Activated naive CD4-positive, alpha-beta T cell treated with anti-CD3 and anti-CD28 coated beads, Interleukin-2, amount 50 U/mL, for 24 hours (primary cell): ENCODE measurements around the gene ATG5.
"Not testable (repeated sequence)": the region's sequence is repeated elsewhere in the genome, so short reads cannot be mapped to it uniquely, and the experiment has no call there.

Source experiments
- H3K27ac Mint-ChIP-seq: one replicate; pipeline ENCODE4 v1.8.0; 2021; ENCODE audit warnings: mild to moderate bottlenecking, mixed read lengths
- H3K27me3 Mint-ChIP-seq: one replicate; pipeline ENCODE4 v1.8.0; 2021; ENCODE audit warnings: mixed read lengths
- H3K36me3 Mint-ChIP-seq: one replicate; pipeline ENCODE4 v1.8.0; 2021; ENCODE audit warnings: mixed read lengths
- H3K4me1 Mint-ChIP-seq: one replicate; pipeline ENCODE4 v1.8.0; 2021; ENCODE audit warnings: mixed read lengths
- H3K4me3 Mint-ChIP-seq: one replicate; pipeline ENCODE4 v1.8.0; 2021; ENCODE audit warnings: mild to moderate bottlenecking, mixed read lengths
- H3K9me3 Mint-ChIP-seq: one replicate; pipeline ENCODE4 v1.8.0; 2021; ENCODE audit warnings: mixed read lengths

ATG5 gene

DNA sequence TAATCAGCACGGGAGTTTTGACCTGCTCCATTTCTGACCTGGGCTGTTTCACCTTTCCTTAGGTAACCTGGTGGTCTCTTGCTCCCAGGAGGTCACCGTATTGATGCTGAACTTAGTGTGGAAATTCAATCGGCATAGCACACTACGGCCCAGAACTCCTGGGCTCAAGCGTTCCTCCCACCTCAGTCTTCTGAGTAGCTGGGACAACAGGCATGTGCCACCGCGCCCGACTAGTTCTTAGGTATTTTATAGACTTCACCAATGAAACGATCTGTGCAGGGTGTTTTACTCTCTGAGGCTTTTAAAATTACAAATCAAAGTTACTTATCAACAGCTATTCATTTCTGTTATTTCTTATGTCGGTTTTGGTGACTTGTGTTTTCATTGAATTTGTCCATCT lies 42.1 kb downstream of the ATG5 start:
- Mint-ChIP-seq H3K4me3 (no peak overlapping the region), H3K9me3 (no peaks in the 10 kb centered on the region), H3K36me3 (peaks cover 22% of the 10 kb centered on the region), H3K27ac (no peak overlapping the region), H3K27me3 (no peaks in the 10 kb centered on the region), H3K4me1 (peaks cover 56% of the 10 kb centered on the region)

DNA sequence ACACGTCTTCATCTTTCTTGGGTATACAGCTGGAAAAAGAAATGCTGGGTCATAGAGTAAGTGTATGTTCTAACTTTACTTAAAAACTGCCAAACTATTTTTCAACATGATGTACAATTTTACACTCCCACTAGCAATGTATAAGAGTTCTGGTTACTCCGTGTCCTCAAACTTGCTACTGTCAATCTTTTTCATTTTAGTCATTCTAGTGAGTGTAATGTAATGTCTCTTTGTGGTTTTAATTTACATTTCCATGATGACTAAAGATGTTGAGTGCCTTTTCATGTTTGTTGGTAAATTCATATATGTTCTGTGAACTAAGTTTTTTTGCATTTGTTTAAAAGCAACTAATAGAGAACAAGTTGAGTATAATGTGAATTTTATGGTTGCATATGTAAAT lies 43.9 kb downstream of the ATG5 start:
- H3K4me1 Mint-ChIP-seq: peaks cover 51% of the 10 kb centered on the region
- no peaks in the 10 kb centered on the region for H3K27me3 Mint-ChIP-seq
- H3K9me3 Mint-ChIP-seq: no peaks in the 10 kb centered on the region
- no peak overlapping the region for H3K4me3 Mint-ChIP-seq
- peaks cover 26% of the 10 kb centered on the region for H3K36me3 Mint-ChIP-seq
- H3K27ac Mint-ChIP-seq: no peak overlapping the region

DNA sequence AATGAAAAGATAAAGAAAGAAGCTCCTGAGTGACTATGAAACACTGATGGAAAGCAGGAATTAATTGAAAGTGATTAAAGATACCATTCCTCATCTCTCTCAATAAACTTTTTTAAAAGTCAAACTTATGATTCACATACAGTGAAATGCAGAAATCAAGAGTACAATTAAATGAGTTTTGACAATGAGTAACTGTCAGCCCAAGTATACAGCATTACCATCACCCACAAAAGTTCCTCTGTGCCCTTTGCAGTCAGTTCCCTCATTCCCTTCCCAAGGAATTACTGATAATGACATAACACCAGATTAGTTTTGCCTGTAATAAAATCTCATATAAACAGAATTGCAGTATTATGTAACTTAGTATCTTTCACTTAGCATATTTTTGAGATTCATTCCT lies 44.5 kb downstream of the ATG5 start:
- H3K36me3 Mint-ChIP-seq: peaks cover 27% of the 10 kb centered on the region
- no peaks in the 10 kb centered on the region for H3K27me3 Mint-ChIP-seq
- H3K4me3 Mint-ChIP-seq: no peak overlapping the region
- peaks cover 51% of the 10 kb centered on the region for H3K4me1 Mint-ChIP-seq
- no peaks in the 10 kb centered on the region for H3K9me3 Mint-ChIP-seq
- no peak overlapping the region for H3K27ac Mint-ChIP-seq

DNA sequence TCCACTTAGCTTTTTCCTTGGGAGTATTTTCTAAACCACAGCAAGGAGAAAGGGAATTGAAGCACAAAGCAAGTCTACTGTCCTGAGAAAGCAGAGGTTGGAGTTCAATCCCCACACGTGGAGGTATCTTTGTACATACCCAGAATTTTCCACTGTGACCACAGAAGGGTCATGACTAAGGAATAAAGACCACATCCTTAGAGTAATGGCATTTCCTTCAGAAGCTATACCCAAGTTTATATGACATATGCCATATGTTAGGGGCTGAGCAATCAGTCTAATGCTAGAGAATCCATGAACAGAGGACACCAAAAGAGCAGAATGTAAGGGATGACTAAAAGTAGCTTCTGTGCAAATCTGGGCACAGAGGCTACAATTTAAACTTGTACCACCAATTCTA lies 46.4 kb downstream of the ATG5 start:
- H3K4me3 Mint-ChIP-seq: no peak overlapping the region
- no peaks in the 10 kb centered on the region for H3K9me3 Mint-ChIP-seq
- H3K36me3 Mint-ChIP-seq: peaks cover 20% of the 10 kb centered on the region
- no peaks in the 10 kb centered on the region for H3K27me3 Mint-ChIP-seq
- H3K4me1 Mint-ChIP-seq: peaks cover 50% of the 10 kb centered on the region
- no peak overlapping the region for H3K27ac Mint-ChIP-seq

DNA sequence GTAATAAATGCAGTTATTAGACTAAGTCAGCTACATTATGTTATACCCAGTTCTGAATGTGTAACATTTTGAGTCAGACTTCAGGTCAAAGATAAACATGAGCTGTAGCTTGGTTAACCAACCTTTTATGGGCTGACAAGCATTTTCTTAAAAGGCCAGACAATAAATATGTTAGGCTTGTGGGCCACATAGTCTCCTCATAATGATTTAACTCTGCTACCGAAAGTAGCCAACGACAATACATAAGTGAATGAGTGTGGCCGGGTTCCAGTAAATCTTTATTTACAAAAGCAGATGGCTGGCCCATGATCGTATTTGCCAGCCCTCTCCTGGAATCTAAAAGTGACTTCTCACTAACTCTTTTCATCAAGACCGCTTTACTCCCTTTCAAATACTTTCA lies 49.9 kb downstream of the ATG5 start:
- H3K4me3 Mint-ChIP-seq: no peak overlapping the region
- no peaks in the 10 kb centered on the region for H3K9me3 Mint-ChIP-seq
- H3K36me3 Mint-ChIP-seq: peaks cover 21% of the 10 kb centered on the region

DNA sequence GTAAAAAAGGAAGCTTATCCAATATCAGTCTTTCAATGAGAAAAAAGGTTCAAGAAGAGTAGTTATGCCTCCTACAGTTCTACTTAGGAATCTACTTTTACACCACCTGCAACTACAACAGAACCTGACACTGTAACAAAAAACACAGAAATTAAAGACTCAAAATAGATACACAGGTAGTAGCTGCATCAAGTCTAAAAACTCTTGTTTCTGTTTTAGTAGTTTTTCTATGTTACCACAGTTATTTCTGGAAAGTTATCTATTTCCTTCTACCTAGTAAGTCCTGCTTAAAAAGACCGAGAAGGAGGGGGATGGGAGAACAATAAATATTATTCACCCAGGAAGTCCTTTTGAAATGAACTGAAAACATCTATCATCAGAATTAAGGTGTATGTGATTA lies 52.5 kb downstream of the ATG5 start:
- H3K4me3 Mint-ChIP-seq: no peak overlapping the region

More for the DNA sequence above, 49.9 kb downstream of the ATG5 start:
- H3K27me3 Mint-ChIP-seq: no peaks in the 10 kb centered on the region
- H3K27ac Mint-ChIP-seq: no peak overlapping the region
- peaks cover 28% of the 10 kb centered on the region for H3K4me1 Mint-ChIP-seq

DNA sequence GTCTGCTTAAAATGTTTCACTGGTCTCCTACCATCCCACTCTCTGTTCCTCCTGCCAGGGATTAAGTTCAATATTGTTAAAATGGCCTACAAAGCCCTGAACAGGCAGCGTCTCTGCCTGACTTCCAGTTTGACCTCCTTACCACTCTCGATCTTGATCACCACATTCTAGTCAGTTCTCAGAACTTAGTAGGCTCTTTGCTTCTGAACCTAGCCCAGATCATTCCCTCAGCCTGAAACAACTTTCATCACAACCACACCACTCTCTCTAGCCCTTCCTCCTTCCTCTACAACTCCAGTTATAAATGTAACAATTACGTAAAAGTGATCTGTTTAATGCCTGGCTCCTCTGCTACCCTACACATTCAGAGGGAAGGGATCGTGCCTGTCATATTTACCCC lies 53.3 kb downstream of the ATG5 start:
- no peak overlapping the region for H3K4me3 Mint-ChIP-seq
- H3K4me1 Mint-ChIP-seq: peaks cover 25% of the 10 kb centered on the region
- no peaks in the 10 kb centered on the region for H3K27me3 Mint-ChIP-seq
- no peaks in the 10 kb centered on the region for H3K9me3 Mint-ChIP-seq
- peaks cover 15% of the 10 kb centered on the region for H3K36me3 Mint-ChIP-seq
- no peak overlapping the region for H3K27ac Mint-ChIP-seq

More for the DNA sequence above, 52.5 kb downstream of the ATG5 start:
- Mint-ChIP-seq H3K9me3 (no peaks in the 10 kb centered on the region), H3K4me1 (peaks cover 18% of the 10 kb centered on the region), H3K27ac (no peak overlapping the region), H3K36me3 (peaks cover 14% of the 10 kb centered on the region), H3K27me3 (no peaks in the 10 kb centered on the region)

DNA sequence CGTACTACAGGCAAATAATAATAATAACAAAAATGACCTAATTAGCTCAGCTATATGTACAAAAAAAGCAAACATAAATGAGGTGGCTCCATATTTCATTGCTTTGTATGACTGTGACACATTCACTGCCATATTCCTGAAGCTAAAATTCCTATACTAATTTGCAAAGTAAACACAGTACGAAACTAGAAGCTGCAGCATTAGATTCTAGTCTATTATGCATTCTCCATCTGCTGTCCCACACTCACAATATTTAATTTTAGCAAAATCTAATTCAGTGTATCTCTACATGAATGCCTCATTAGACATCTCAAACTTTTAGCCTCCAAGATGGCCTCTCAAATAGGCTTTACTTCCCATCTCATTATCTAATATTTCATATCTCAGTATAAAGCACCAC lies 55.1 kb downstream of the ATG5 start:
- Mint-ChIP-seq H3K36me3 (peaks cover 28% of the 10 kb centered on the region), H3K27ac (no peak overlapping the region), H3K27me3 (no peaks in the 10 kb centered on the region), H3K9me3 (no peaks in the 10 kb centered on the region), H3K4me3 (no peak overlapping the region), H3K4me1 (peaks cover 24% of the 10 kb centered on the region)

DNA sequence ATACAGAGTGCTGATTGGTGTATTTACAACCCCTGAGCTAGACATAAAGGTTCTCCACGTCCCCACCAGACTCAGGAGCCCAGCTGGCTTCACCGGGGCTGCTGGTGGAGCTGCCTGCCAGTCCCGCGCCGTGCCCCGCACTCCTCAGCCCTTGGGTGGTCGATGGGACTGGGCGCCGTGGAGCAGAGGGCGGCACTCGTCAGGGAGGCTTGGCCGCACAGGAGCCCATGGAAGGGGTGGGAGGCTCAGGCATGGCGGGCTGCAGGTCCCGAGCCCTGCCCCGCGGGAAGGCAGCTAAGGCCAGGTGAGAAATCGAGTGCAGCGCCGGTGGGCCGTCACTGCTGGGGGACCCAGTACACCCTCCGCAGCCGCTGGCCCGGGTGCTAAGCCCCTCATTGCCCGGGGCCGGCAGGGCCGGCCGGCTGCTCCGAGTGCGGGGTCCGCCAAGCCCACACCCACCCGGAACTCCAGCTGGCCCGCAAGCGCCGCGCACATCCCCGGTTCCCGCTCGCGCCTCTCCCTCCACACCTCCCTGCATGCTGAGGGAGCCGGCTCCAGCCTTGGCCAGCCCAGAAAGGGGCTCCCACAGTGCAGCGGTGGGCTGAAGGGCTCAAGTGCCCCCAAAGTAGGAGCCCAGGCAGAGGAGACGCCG lies 56.2 kb downstream of the ATG5 start:
- not testable (repeated sequence) for H3K4me3 Mint-ChIP-seq, H3K27me3 Mint-ChIP-seq, H3K27ac Mint-ChIP-seq, H3K9me3 Mint-ChIP-seq
- H3K4me1 Mint-ChIP-seq: peaks cover 25% of the 10 kb centered on the region
- peaks cover 34% of the 10 kb centered on the region for H3K36me3 Mint-ChIP-seq

DNA sequence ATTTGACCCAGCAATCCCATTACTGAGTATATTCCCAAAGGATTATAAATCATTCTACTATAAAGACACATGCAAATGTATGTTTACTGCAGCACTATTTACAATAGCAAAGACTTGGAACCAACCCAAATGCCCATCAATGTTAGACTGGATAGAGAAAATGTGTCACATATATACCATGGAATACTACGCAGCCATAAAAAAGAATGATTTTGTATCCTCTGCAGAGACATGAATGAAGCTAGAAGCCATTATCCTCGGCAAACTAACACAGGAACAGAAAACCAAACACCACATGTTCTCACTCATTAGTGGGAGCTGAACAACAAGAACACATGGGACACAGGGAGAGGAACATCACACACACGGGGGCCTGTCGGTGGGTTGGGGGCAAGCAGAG lies 57.1 kb downstream of the ATG5 start:
- not testable (repeated sequence) for H3K27me3 Mint-ChIP-seq, H3K9me3 Mint-ChIP-seq, H3K27ac Mint-ChIP-seq, H3K4me3 Mint-ChIP-seq
- Mint-ChIP-seq H3K36me3 (peaks cover 38% of the 10 kb centered on the region), H3K4me1 (peaks cover 30% of the 10 kb centered on the region)

DNA sequence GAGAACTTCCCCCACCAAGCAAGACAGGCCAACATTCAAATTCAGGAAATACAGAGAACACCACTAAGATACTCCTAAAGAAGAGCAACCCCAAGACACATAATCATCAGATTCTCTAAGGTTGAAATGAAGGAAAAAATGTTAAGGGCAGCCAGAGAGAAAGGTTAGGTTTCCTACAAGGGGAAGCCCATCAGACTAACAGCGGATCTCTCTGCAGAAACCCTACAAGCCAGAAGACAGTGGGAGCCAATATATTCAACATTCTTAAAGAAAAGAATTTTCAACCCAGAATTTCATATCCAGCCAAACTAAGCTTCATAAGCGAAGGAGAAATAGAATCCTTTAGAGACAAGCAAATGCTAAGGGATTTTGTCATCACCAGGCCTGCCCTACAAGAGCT lies 61.1 kb downstream of the ATG5 start:
- Mint-ChIP-seq H3K36me3 (peaks cover 40% of the 10 kb centered on the region), H3K4me1 (peaks cover 30% of the 10 kb centered on the region)
- not testable (repeated sequence) for H3K27ac Mint-ChIP-seq, H3K27me3 Mint-ChIP-seq, H3K4me3 Mint-ChIP-seq, H3K9me3 Mint-ChIP-seq

DNA sequence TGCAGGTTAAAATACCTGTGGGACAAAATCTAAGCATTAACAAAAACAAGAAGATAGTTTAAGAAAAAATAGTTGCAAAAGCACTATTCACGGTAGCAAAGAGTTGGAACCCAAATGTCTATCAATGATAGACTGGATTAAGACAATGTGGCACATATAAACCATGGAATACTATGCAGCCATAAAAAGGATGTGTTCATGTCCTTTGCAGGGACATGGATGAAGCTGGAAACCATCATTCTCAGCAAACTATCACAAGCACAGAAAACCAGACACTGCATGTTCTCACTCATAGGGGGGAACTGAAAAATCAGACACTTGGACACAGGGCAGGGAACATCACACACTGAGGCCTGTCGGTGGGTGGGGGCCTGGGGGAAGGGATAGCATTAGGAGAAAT lies 65.8 kb downstream of the ATG5 start:
- not testable (repeated sequence) for H3K27me3 Mint-ChIP-seq, H3K27ac Mint-ChIP-seq, H3K4me3 Mint-ChIP-seq, H3K9me3 Mint-ChIP-seq
- Mint-ChIP-seq H3K36me3 (peaks cover 11% of the 10 kb centered on the region), H3K4me1 (peaks cover 16% of the 10 kb centered on the region)

DNA sequence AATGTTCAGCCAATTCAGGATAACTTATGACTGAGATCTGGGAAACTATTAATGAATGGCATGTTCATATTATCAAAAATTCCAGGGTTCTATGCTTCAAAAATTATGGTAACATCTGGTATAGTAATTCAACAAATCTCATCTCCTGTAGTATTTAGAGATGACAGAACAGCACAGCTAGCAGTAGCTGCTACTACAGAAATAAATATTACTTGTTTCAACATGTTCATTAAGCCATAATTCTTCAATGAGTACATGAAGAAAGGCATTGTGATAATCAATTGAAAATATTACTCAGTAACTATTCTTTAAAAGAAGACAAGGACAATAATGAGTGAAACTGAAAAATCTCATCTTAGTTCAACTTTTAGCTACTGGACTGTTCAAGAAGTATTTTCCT lies 66.8 kb downstream of the ATG5 start:
- no peaks in the 10 kb centered on the region for H3K9me3 Mint-ChIP-seq

DNA sequence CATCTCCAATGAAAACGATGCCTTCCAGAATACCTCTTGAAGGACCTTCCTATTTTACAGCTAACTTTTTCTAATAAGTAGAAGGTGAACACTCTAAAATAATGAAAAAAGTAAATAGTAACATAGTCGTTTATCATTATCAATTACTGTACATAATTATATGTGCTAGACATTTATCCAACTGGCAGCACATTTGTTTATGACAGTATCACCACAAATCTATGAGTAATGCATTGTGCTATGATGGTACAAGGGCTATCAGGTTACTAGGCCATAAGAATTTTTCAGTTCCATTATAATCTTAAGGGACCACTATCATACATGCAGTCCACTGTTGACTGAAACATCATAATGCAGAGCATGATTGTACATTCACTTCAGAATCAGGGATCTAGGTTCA lies 68.4 kb downstream of the ATG5 start:
- Mint-ChIP-seq H3K9me3 (no peaks in the 10 kb centered on the region), H3K27me3 (no peaks in the 10 kb centered on the region), H3K4me1 (peaks cover 25% of the 10 kb centered on the region), H3K4me3 (no peak overlapping the region), H3K27ac (no peak overlapping the region), H3K36me3 (peaks cover 6% of the 10 kb centered on the region)

More for the DNA sequence above, 66.8 kb downstream of the ATG5 start:
- Mint-ChIP-seq H3K36me3 (peaks cover 6% of the 10 kb centered on the region), H3K27ac (no peak overlapping the region), H3K4me3 (no peak overlapping the region), H3K27me3 (no peaks in the 10 kb centered on the region), H3K4me1 (peaks cover 15% of the 10 kb centered on the region)

DNA sequence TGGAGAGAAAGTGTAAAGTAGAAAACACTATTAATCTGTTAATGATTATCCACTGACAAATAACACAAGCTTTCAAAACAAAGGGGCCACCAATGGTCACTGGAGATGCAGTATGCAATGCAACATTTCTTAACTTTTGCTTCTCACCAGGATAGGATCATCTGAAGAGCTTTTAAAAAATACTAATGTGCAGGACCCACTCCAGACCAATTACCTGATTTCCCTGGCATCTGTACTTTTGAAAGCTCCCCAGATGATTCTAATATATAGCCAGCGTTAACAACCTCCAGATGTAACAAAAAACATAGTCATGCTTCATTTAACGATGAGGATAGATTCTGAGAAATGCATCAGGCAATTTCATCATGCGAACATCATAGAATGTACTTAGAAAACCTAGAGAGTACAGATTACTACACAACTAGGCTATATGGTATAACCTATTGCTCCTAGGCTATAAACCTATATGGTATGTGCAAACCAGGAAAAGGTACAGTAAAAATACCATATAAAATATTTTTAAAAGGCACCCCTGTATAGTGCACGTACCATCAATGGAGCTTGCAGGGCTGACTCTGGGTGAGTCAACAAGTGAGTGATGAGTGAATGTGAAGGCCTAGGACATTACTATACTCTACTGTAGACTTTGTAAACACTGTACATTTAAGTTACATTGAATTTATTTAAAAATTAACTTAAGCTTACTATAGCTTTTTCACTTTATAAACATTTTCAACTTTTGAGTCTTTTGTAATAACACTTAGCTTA lies 69.2 kb downstream of the ATG5 start:
- no peak overlapping the region for H3K4me3 Mint-ChIP-seq
- no peak overlapping the region for H3K27ac Mint-ChIP-seq
- H3K27me3 Mint-ChIP-seq: no peaks in the 10 kb centered on the region
- H3K9me3 Mint-ChIP-seq: no peaks in the 10 kb centered on the region
- H3K36me3 Mint-ChIP-seq: peaks cover 6% of the 10 kb centered on the region
- peaks cover 25% of the 10 kb centered on the region for H3K4me1 Mint-ChIP-seq

DNA sequence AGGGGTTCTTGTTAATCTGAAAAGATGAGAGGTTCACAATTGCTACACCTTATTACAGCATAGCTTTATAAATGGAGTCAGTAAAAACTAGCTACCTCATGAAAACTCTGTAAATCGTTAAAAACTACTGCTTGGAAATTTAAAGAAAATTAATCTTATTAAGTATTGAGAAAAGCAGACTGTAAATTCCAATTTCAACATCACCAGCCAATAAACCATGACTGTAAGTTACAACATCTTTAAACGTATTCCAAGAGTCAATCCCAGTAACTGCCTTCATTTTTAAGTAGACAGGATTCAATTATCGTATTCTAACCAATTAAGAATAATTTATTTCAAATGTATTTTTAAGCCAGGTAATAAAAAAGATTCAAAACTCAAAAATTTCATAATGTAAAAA lies 70.3 kb downstream of the ATG5 start:
- peaks cover 4% of the 10 kb centered on the region for H3K36me3 Mint-ChIP-seq
- H3K9me3 Mint-ChIP-seq: no peaks in the 10 kb centered on the region
- no peak overlapping the region for H3K4me3 Mint-ChIP-seq
- H3K27ac Mint-ChIP-seq: no peak overlapping the region
- H3K27me3 Mint-ChIP-seq: no peaks in the 10 kb centered on the region
- H3K4me1 Mint-ChIP-seq: peaks cover 25% of the 10 kb centered on the region
